H1 (cell line): ENCODE results near the gene ATP5F1C.

ENCODE experiments used
- CHD1 ChIP-seq: IDR thresholded peaks from 2 replicates; pipeline ENCODE4 v1.6.1; 2012; ENCODE audit warnings: low read depth, low read length, improper control_type of control experiment
- EZH2 ChIP-seq: fragments of 200-600 bp; sonication (generic); IDR thresholded peaks from 2 replicates; pipeline ENCODE4 v1.7.1; 2012; ENCODE audit warnings: low read depth, mild to moderate bottlenecking, moderate library complexity, low read length, inconsistent platforms; ENCODE audit not compliant: severe bottlenecking
- HDAC6 ChIP-seq: IDR thresholded peaks from one replicate; pipeline ENCODE4 v1.7.1; 2012; ENCODE audit warnings: low read depth, mild to moderate bottlenecking, inconsistent platforms, low read length, moderate library complexity
- JUN ChIP-seq: IDR thresholded peaks from 2 replicates; pipeline ENCODE4 v1.6.1; 2011; ENCODE audit warnings: low read depth, mild to moderate bottlenecking, improper control_type of control experiment, low read length
- POLR2A ChIP-seq, 2 experiments: IDR thresholded peaks; 1 replicate in 1 of 2; 2 replicates in 1 of 2; pipeline ENCODE4 v1.6.1; 2011; ENCODE audit warnings: low read depth in 2 of 2, low read length in 2 of 2, mild to moderate bottlenecking in 2 of 2; ENCODE audit errors: control extremely low read depth in 1 of 2
- POLR2AphosphoS5 ChIP-seq: IDR thresholded peaks from 2 replicates; pipeline ENCODE4 v1.6.1; 2011; ENCODE audit warnings: low read depth, low read length
- SIRT6 ChIP-seq: IDR thresholded peaks from one replicate; pipeline ENCODE4 v1.7.1; 2012; ENCODE audit warnings: low read length, inconsistent platforms
- SRF ChIP-seq: IDR thresholded peaks from 2 replicates; pipeline ENCODE4 v1.6.1; 2011; ENCODE audit warnings: mild to moderate bottlenecking, low read depth, low read length, moderate library complexity
- TBP ChIP-seq: IDR thresholded peaks from 2 replicates; pipeline ENCODE4 v1.6.1; 2011; ENCODE audit warnings: low read depth, low read length, improper control_type of control experiment
- TEAD4 ChIP-seq: IDR thresholded peaks from 2 replicates; pipeline ENCODE4 v1.6.1; 2012; ENCODE audit warnings: low read depth, low read length, inconsistent platforms, mixed read lengths
- TF ChIP-seq, protein P1 (sequence below), 3 experiments: IDR thresholded peaks; 1 replicate in 2 of 3; 2 replicates in 1 of 3; pipeline versions ENCODE4 v1.5.1 to v1.6.1; 2011; ENCODE audit warnings: low read length in 3 of 3, mild to moderate bottlenecking in 3 of 3, inconsistent platforms in 2 of 3, low read depth in 1 of 3, moderate library complexity in 1 of 3; ENCODE audit not compliant: insufficient read depth in 1 of 3; ENCODE audit errors: control extremely low read depth in 1 of 3
- TF ChIP-seq, protein P2 (sequence below): IDR thresholded peaks from 2 replicates; pipeline ENCODE4 v1.6.1; 2012; ENCODE audit warnings: low read length, inconsistent platforms
- TF ChIP-seq, protein P3 (sequence below): IDR thresholded peaks from 2 replicates; pipeline ENCODE4 v1.6.1; 2012; ENCODE audit warnings: inconsistent platforms

DNA sequence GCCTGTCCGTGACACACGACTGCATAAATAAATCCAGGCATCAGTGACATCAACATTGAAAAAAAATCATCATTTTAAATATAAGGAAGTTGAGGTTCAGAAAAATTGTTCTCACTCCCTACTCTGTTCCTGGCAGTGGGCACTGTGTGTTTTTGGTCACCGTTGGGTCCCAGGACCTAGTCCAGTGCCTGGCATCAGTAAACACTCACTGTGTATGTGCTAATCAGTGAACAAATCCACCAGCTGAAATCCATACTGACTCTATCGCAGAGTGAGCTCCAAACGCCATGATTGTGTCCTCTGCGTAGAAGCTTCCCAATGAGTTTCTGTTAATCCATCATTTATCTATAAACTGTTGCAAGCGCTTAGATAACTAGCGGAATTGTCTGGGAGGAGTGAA is 43.7 kb upstream of the ATP5F1C start:
- no peak for TF ChIP-seq CHD1
- TF ChIP-seq, protein P1, sequence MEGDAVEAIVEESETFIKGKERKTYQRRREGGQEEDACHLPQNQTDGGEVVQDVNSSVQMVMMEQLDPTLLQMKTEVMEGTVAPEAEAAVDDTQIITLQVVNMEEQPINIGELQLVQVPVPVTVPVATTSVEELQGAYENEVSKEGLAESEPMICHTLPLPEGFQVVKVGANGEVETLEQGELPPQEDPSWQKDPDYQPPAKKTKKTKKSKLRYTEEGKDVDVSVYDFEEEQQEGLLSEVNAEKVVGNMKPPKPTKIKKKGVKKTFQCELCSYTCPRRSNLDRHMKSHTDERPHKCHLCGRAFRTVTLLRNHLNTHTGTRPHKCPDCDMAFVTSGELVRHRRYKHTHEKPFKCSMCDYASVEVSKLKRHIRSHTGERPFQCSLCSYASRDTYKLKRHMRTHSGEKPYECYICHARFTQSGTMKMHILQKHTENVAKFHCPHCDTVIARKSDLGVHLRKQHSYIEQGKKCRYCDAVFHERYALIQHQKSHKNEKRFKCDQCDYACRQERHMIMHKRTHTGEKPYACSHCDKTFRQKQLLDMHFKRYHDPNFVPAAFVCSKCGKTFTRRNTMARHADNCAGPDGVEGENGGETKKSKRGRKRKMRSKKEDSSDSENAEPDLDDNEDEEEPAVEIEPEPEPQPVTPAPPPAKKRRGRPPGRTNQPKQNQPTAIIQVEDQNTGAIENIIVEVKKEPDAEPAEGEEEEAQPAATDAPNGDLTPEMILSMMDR (IDR thresholded peaks at IDR 0.05; ENCODE audit: control extremely low read depth in 1 of 3, insufficient read depth in 1 of 3, low read depth in 1 of 3, low read length in 3 of 3) = no peak
- no peak for TF ChIP-seq EZH2
- no peak for TF ChIP-seq SRF
- TF ChIP-seq HDAC6 = no peak
- no peak for TF ChIP-seq POLR2A (IDR thresholded peaks at IDR 0.05; ENCODE audit: control extremely low read depth in 1 of 2, low read depth in 2 of 2, low read length in 2 of 2)
- TF ChIP-seq, protein P2, sequence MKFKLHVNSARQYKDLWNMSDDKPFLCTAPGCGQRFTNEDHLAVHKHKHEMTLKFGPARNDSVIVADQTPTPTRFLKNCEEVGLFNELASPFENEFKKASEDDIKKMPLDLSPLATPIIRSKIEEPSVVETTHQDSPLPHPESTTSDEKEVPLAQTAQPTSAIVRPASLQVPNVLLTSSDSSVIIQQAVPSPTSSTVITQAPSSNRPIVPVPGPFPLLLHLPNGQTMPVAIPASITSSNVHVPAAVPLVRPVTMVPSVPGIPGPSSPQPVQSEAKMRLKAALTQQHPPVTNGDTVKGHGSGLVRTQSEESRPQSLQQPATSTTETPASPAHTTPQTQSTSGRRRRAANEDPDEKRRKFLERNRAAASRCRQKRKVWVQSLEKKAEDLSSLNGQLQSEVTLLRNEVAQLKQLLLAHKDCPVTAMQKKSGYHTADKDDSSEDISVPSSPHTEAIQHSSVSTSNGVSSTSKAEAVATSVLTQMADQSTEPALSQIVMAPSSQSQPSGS = no peak
- TF ChIP-seq TBP = no peak
- no peak for TF ChIP-seq SIRT6
- TF ChIP-seq, protein P3, sequence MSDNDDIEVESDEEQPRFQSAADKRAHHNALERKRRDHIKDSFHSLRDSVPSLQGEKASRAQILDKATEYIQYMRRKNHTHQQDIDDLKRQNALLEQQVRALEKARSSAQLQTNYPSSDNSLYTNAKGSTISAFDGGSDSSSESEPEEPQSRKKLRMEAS = no peak
- TF ChIP-seq JUN = no peak
- no peak for TF ChIP-seq TEAD4
- no peak for TF ChIP-seq POLR2AphosphoS5
